Type B pancreatic cell (in vitro differentiated cells): ENCODE results near the gene CEP83. TPM values are rescaled to one million over a fixed set of nuclear protein-coding genes. Genes with fewer than 3 reads are reported as not detected.
"Not testable (repeated sequence)": the region's sequence is repeated elsewhere in the genome, so short reads cannot be mapped to it uniquely, and the experiment has no call there.

ENCODE experiments used
- DNase-seq: peaks from one replicate; pipeline ENCODE4 v3.0.0; 2021; ENCODE audit warnings: mixed read lengths; ENCODE audit not compliant: unreplicated experiment; ENCODE audit errors: extremely low spot score
- H3K27ac Mint-ChIP-seq: 2 replicates; pipeline ENCODE4 v1.8.0; 2021; ENCODE audit warnings: mild to moderate bottlenecking, mixed read lengths
- H3K27me3 Mint-ChIP-seq: 2 replicates; pipeline ENCODE4 v1.8.0; 2021; ENCODE audit warnings: mixed read lengths
- H3K36me3 Mint-ChIP-seq: 2 replicates; pipeline ENCODE4 v1.8.0; 2021; ENCODE audit warnings: mixed read lengths
- H3K4me1 Mint-ChIP-seq: one replicate; pipeline ENCODE4 v1.8.0; 2021; ENCODE audit warnings: mixed read lengths; ENCODE audit not compliant: unreplicated experiment
- H3K4me3 Mint-ChIP-seq: 2 replicates; pipeline ENCODE4 v1.8.0; 2021; ENCODE audit warnings: mild to moderate bottlenecking, mixed read lengths
- H3K9me3 Mint-ChIP-seq: 2 replicates; pipeline ENCODE4 v1.8.0; 2021; ENCODE audit warnings: mixed read lengths
- total RNA-seq: library from RNA; stranded (reverse); gene quantifications from 2 replicates; pipeline ENCODE4 v1.2.1, GENCODE V29; 2021; ENCODE audit warnings: low replicate concordance
- TF ChIP-seq, protein P1 (sequence below): fragments of 200-600 bp; sonication (generic); conservative IDR thresholded peaks from 2 replicates; pipeline ENCODE4 v1.5.0; 2021; ENCODE audit warnings: antibody characterized with exemption, mild to moderate bottlenecking

The CEP83 gene
- total RNA-seq, 1 donor from 2014 or later, result 22.1 TPM

DNA sequence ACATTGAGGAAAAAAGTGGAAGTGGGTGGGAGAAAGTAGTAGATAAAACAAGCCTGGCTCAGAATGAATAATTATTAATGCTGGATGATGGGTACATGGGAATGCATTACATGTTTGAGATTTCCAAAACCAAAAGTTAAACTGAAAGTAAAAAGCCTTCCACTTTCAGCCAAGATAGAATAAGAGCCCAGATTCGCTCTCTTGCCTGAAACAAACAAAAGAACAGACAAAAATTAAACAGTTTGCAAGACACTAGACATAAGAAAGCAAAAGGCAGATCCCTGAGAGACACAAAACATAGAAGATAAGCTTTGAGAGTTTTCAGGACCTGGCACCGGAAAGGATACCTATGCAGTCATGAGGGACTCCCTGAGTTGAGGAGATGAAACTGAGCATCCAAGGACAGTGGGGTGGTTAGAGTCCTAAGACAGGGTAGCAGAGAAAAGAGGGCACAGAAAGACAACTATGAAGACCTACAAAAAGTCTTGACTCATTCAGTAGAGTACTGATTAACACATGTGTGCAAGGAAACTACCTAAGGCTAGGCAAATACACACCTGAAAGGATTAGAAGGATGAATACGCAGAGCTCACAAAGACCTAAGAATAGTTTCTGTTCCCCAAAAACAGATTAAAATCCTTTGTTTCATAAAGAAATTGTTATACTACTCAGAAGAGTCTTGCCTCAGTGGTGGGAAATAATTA lies 54.1 kb downstream of the CEP83 start:
- TF ChIP-seq, protein P1, sequence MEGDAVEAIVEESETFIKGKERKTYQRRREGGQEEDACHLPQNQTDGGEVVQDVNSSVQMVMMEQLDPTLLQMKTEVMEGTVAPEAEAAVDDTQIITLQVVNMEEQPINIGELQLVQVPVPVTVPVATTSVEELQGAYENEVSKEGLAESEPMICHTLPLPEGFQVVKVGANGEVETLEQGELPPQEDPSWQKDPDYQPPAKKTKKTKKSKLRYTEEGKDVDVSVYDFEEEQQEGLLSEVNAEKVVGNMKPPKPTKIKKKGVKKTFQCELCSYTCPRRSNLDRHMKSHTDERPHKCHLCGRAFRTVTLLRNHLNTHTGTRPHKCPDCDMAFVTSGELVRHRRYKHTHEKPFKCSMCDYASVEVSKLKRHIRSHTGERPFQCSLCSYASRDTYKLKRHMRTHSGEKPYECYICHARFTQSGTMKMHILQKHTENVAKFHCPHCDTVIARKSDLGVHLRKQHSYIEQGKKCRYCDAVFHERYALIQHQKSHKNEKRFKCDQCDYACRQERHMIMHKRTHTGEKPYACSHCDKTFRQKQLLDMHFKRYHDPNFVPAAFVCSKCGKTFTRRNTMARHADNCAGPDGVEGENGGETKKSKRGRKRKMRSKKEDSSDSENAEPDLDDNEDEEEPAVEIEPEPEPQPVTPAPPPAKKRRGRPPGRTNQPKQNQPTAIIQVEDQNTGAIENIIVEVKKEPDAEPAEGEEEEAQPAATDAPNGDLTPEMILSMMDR, result no peak
- no peak overlapping the region for H3K27ac Mint-ChIP-seq

DNA sequence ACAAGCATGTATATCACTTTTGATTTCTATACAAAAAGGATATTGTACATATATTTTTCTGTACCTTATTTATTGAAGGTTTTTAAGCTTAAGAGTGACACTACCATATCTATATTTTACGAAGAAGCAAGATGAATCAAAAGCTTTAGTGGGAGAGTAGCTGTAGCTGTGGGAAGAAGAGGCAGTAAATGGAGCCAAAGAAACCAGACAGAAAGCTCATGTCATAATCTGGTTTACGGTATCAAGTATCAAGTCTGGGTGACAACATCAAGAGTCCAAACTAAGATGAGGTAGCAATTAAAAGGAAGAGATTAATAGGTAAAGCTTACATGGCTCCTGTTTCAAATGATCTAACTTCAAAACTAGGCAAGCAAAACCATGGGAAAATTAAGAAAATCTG lies 54.8 kb downstream of the CEP83 start:
- Mint-ChIP-seq H3K27me3 (no peaks in the 10 kb centered on the region), H3K9me3 (no peaks in the 10 kb centered on the region), H3K4me3 (no peak overlapping the region), H3K27ac (no peak overlapping the region), H3K36me3 (peaks cover 4% of the 10 kb centered on the region), H3K4me1 (no peaks in the 10 kb centered on the region)
- TF ChIP-seq, protein P1, result no peak
- DNase-seq, result no peak

More for the DNA sequence above, 54.1 kb downstream of the CEP83 start:
- no peak for DNase-seq
- no peaks in the 10 kb centered on the region for H3K9me3 Mint-ChIP-seq
- H3K4me1 Mint-ChIP-seq, result no peaks in the 10 kb centered on the region
- no peaks in the 10 kb centered on the region for H3K27me3 Mint-ChIP-seq
- no peaks in the 10 kb centered on the region for H3K36me3 Mint-ChIP-seq
- no peak overlapping the region for H3K4me3 Mint-ChIP-seq

DNA sequence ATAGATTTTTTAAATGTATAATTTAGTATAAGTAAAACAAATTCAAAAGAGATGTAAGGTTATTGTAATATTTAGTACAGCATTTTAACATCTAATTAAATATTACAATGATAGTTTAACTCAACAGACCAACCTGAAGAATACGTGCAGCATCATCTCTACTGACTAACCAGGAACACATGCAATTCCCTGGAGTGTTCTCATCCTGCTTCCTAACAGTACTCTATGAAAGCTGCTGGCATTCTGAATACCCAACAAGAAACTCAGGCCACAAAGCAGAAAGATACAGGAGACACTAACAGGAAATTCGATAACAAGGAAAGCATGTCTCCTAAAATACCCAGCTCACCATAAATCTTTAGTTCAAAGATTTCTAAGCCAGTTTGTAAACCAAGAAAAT lies 58.3 kb downstream of the CEP83 start:
- Mint-ChIP-seq H3K9me3 (peaks cover 13% of the 10 kb centered on the region), H3K36me3 (peaks cover 16% of the 10 kb centered on the region), H3K27me3 (no peaks in the 10 kb centered on the region), H3K4me1 (no peaks in the 10 kb centered on the region), H3K27ac (no peak overlapping the region), H3K4me3 (no peak overlapping the region)
- no peak for DNase-seq
- TF ChIP-seq, protein P1, result no peak

DNA sequence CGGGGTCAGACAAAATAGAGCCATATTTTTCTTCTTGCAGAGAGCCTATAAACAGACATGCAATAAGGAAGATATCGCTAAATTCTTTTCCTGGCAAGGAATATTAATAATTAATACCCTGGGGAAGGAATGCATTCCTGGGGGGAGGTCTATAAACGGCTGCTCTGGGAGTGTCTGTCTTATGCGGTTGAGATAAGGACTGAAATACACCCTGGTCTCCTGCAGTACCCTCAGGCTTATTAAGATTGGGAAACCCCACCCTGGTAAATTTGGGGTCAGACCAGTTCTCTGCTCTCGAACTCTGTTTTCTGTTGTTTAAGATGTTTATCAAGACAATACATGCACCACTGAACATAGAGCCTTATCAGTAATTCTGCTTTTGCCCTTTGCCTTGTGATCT lies 61.0 kb downstream of the CEP83 start:
- not testable (repeated sequence) for H3K4me3 Mint-ChIP-seq, H3K27me3 Mint-ChIP-seq, DNase-seq, H3K27ac Mint-ChIP-seq, H3K4me1 Mint-ChIP-seq
- Mint-ChIP-seq H3K9me3 (peaks cover 13% of the 10 kb centered on the region), H3K36me3 (peaks cover 20% of the 10 kb centered on the region)

DNA sequence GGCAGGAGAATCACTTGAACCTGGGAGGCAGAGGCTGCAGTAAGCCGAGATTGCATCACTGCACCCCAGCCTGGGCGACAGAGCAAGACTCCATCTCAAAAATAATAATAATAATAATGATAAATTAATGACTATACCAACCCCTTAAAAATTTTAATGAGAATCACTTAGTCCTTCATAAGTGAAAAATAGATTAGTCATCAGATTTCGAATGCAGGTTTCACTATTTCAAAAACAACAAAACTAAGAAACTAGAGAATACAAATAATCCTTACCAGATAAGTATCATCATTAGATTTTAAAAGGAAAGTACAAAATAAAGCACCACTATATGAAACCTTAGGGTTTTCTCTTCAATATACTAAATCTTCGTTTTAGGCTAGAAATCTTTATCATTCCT lies 62.3 kb downstream of the CEP83 start:
- peaks cover 13% of the 10 kb centered on the region for H3K9me3 Mint-ChIP-seq
- H3K4me1 Mint-ChIP-seq, result no peaks in the 10 kb centered on the region
- H3K36me3 Mint-ChIP-seq, result peaks cover 20% of the 10 kb centered on the region
- no peak overlapping the region for H3K27ac Mint-ChIP-seq
- no peak overlapping the region for H3K4me3 Mint-ChIP-seq
- DNase-seq, result no peak
- H3K27me3 Mint-ChIP-seq, result no peaks in the 10 kb centered on the region
- TF ChIP-seq, protein P1, result no peak

DNA sequence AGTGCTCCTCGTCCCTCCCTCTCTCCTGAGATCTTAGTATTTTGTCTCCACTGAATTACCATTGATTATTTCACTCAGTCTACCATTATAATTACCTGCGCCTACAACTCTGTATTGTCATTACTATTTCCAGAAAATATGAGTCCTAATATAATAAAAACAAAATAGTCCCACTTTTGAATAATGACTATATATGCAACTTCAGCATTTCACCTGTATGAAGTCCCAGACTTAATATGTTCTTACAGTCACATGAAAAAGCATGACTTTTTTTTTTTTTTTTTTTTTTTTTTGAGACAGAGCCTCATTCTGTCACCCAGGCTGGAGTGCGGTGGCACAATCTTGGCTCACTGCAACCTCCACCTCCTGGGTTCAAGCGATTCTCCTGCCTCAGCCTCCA lies 63.7 kb downstream of the CEP83 start:
- Mint-ChIP-seq H3K9me3 (peaks cover 17% of the 10 kb centered on the region), H3K36me3 (peaks cover 28% of the 10 kb centered on the region)
- not testable (repeated sequence) for H3K4me3 Mint-ChIP-seq

DNA sequence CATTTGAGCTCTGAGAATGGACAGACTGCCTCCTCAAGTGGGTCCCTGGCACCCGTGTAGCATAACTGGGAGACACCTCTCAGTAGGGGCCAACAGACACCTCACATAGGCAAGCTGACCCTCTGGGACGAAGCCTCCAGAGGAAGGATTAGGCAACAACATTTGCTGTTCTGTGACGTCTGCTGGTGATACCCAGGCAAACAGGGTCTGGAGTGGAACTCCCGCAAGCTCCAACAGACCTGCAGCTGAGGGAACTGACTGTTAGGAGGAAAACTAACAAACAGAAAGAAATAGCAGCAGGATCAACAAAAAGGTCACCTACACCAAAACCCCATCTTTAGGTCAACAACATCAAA lies 69.6 kb downstream of the CEP83 start:
- peak overlapping the region; percentile 49 for H3K4me3 Mint-ChIP-seq
- TF ChIP-seq, protein P1, result no peak

More for the DNA sequence above, 63.7 kb downstream of the CEP83 start:
- H3K4me1 Mint-ChIP-seq, H3K27me3 Mint-ChIP-seq, H3K27ac Mint-ChIP-seq, DNase-seq: not testable (repeated sequence)

DNA sequence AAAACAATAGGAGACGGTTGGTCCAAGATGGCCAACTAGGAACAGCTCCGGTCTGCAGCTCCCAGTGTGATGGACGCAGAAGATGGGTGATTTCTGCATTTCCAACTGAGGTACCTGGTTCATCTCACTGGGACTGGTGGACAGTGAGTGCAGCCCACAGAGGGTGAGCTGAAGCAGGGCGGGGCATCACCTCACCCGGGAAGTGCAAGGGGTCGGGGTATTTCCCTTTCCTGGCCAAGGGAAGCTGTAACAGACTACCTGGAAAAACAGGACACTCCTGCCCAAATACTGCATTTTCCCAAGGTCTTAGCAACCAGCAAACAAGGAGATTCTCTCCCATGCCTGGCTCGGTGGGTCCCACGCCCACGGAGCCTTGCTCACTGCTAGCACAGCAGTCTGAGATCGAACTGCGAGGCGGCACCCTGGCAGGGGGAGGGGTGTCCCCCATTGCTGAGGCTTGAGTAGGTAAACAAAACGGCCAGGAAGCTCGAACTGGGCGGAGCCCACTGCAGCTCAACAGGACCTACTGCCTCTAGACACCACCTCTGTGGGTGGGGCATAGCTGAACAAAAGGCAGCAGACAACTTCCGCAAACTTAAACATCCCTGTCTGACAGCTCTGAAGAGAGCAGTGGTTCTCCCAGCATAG lies 70.1 kb downstream of the CEP83 start:
- Mint-ChIP-seq H3K36me3 (peaks cover 28% of the 10 kb centered on the region), H3K9me3 (peaks cover 12% of the 10 kb centered on the region), H3K4me3 (peak overlapping the region; percentile 49)
- not testable (repeated sequence) for H3K27me3 Mint-ChIP-seq, H3K27ac Mint-ChIP-seq, H3K4me1 Mint-ChIP-seq, DNase-seq

More for the DNA sequence above, 69.6 kb downstream of the CEP83 start:
- Mint-ChIP-seq H3K27me3 (no peaks in the 10 kb centered on the region), H3K27ac (no peak overlapping the region), H3K4me1 (no peaks in the 10 kb centered on the region), H3K36me3 (peaks cover 25% of the 10 kb centered on the region), H3K9me3 (peaks cover 9% of the 10 kb centered on the region)
- DNase-seq, result no peak
